Muscle layer of colon (tissue), 2 donors: ENCODE data around the gene IL17B.

Source experiments
- H3K27ac ChIP-seq: one replicate; pipeline ENCODE4 v1.7.0; 2013; ENCODE audit warnings: low read depth, mild to moderate bottlenecking, low read length, moderate library complexity
- H3K27me3 ChIP-seq, 2 donors: one replicate each; pipeline ENCODE4 v1.7.0; 2013; ENCODE audit warnings: low read length in 2 of 2, mild to moderate bottlenecking in 2 of 2; ENCODE audit not compliant: insufficient read depth in 2 of 2, control insufficient read depth in 1 of 2
- H3K36me3 ChIP-seq: one replicate; pipeline ENCODE4 v1.7.0; 2013; ENCODE audit warnings: mild to moderate bottlenecking, low read length; ENCODE audit not compliant: insufficient read depth
- H3K4me1 ChIP-seq: one replicate; pipeline ENCODE4 v1.7.0; 2013; ENCODE audit warnings: mild to moderate bottlenecking, low read length; ENCODE audit not compliant: insufficient read depth
- H3K4me3 ChIP-seq, 2 donors: one replicate each; pipeline ENCODE4 v1.7.0; 2013; ENCODE audit warnings: low read length in 2 of 2, low read depth in 1 of 2, mild to moderate bottlenecking in 1 of 2, moderate library complexity in 1 of 2
- H3K9ac ChIP-seq: one replicate; pipeline ENCODE4 v1.7.0; 2013; ENCODE audit warnings: low read length
- H3K9me3 ChIP-seq: one replicate; pipeline ENCODE4 v1.7.0; 2013; ENCODE audit warnings: mild to moderate bottlenecking, low read length
- donor health status: abdominal sarcoma.
- donor health status: Adenocarcinoma of cecum.

Gene IL17B

GRCh38 chr5:149324641-149325040 is 54.5 kb downstream of the IL17B start:
- H3K4me1 ChIP-seq: peaks cover 16% of the 10 kb centered on the region
- no peaks in the 10 kb centered on the region for H3K36me3 ChIP-seq
- no peaks in the 10 kb centered on the region for H3K27me3 ChIP-seq
- H3K4me3 ChIP-seq: no peak overlapping the region
- H3K9ac ChIP-seq: no peak overlapping the region
- H3K27ac ChIP-seq: no peak overlapping the region
- H3K9me3 ChIP-seq: no peaks in the 10 kb centered on the region
